HepG2 (cell line): ENCODE measurements around the gene STPG4. TPM values are rescaled to one million over a fixed set of nuclear protein-coding genes. Genes with fewer than 3 reads are reported as not detected.

Experiments used
- AFF4 ChIP-seq: sonication (generic); formaldehyde crosslinking; IDR thresholded peaks from 2 replicates; pipeline ENCODE4 v1.4.0; 2020; ENCODE audit warnings: missing genetic modification reagents
- ATF2 ChIP-seq: sonication (generic); formaldehyde crosslinking; IDR thresholded peaks from 2 replicates; pipeline ENCODE4 v1.4.0; 2020; ENCODE audit warnings: missing genetic modification reagents
- FOXA1 ChIP-seq, 2 experiments: fragments of 450-650 bp in 1 of 2; sonication (generic) in 1 of 2; formaldehyde crosslinking in 1 of 2; IDR thresholded peaks; 2 replicates each; pipeline versions ENCODE4 v1.4.0 to v1.6.1; 2016 to 2020; ENCODE audit warnings: missing genetic modification reagents in 1 of 2
- JUNB ChIP-seq: sonication (generic); formaldehyde crosslinking; IDR thresholded peaks from 2 replicates; pipeline ENCODE4 v1.8.0; 2022; ENCODE audit warnings: missing genetic modification reagents, mild to moderate bottlenecking, borderline replicate concordance
- MBD4 ChIP-seq: IDR thresholded peaks from 2 replicates; pipeline ENCODE4 v1.6.1; 2012; ENCODE audit warnings: low read length, inconsistent platforms, borderline replicate concordance
- PAX8 ChIP-seq: sonication (generic); formaldehyde crosslinking; IDR thresholded peaks from 2 replicates; pipeline ENCODE4 v1.8.0; 2022; ENCODE audit warnings: mild to moderate bottlenecking, missing genetic modification reagents, borderline replicate concordance
- TBX3 ChIP-seq: fragments of 450-650 bp; IDR thresholded peaks from 2 replicates; pipeline ENCODE4 v1.6.1; 2017; ENCODE audit warnings: antibody characterized with exemption, mild to moderate bottlenecking, inconsistent platforms, borderline replicate concordance
- ZFX ChIP-seq: sonication (generic); formaldehyde crosslinking; IDR thresholded peaks from 2 replicates; pipeline ENCODE4 v1.4.0; 2020; ENCODE audit warnings: mild to moderate bottlenecking, low read depth, missing genetic modification reagents, moderate library complexity
- polyA plus RNA-seq, 8 experiments: library from polyadenylated mRNA; depleted of rRNA in 3 of 8; stranded (reverse) in 7 of 8; unstranded in 1 of 8; fragments of >200 nt; fragmentation: Illumina TruSeq in 4 of 8; extraction: Trizol in 4 of 8; gene quantifications; 2 replicates each; pipeline versions ENCODE4 v1.2.1 to v1.2.3, GENCODE V29; 2011 to 2016; ENCODE audit warnings: low read depth in 4 of 8, missing spikeins in 1 of 8, mixed read lengths in 1 of 8; ENCODE audit not compliant: insufficient read depth in 1 of 8
- total RNA-seq, 5 experiments: library from RNA; depleted of rRNA; stranded (reverse); fragments of >200 nt; fragmentation: Illumina TruSeq; extraction: Trizol; gene quantifications; 2 replicates each; pipeline ENCODE4 v1.2.3, GENCODE V29; 2016; ENCODE audit warnings: low read depth in 1 of 5
- TF ChIP-seq, protein P1 (sequence below): sonication (generic); formaldehyde crosslinking; conservative IDR thresholded peaks from 2 replicates; pipeline ENCODE4 v1.4.0; 2020; ENCODE audit warnings: mild to moderate bottlenecking, missing genetic modification reagents, moderate library complexity
- TF ChIP-seq, protein P2 (sequence below): sonication (generic); formaldehyde crosslinking; IDR thresholded peaks from 2 replicates; pipeline ENCODE4 v1.5.0; 2020; ENCODE audit warnings: mild to moderate bottlenecking, missing genetic modification reagents
- TF ChIP-seq, protein P3 (sequence below): sonication (generic); formaldehyde crosslinking; IDR thresholded peaks from 2 replicates; pipeline ENCODE4 v1.5.1; 2020; ENCODE audit warnings: missing genetic modification reagents, mild to moderate bottlenecking, borderline replicate concordance
- TF ChIP-seq, protein P4 (sequence below): sonication (generic); formaldehyde crosslinking; IDR thresholded peaks from 2 replicates; pipeline ENCODE4 v1.4.0; 2020; ENCODE audit warnings: low read depth, mild to moderate bottlenecking, missing genetic modification reagents

STPG4 gene
- total and polyA plus RNA-seq, 2 of the 13 experiments (the other 11 are each of a cell fraction or from before 2014, with no cell fraction given) = 0.11 to 0.15 TPM

- TF ChIP-seq, protein P1, sequence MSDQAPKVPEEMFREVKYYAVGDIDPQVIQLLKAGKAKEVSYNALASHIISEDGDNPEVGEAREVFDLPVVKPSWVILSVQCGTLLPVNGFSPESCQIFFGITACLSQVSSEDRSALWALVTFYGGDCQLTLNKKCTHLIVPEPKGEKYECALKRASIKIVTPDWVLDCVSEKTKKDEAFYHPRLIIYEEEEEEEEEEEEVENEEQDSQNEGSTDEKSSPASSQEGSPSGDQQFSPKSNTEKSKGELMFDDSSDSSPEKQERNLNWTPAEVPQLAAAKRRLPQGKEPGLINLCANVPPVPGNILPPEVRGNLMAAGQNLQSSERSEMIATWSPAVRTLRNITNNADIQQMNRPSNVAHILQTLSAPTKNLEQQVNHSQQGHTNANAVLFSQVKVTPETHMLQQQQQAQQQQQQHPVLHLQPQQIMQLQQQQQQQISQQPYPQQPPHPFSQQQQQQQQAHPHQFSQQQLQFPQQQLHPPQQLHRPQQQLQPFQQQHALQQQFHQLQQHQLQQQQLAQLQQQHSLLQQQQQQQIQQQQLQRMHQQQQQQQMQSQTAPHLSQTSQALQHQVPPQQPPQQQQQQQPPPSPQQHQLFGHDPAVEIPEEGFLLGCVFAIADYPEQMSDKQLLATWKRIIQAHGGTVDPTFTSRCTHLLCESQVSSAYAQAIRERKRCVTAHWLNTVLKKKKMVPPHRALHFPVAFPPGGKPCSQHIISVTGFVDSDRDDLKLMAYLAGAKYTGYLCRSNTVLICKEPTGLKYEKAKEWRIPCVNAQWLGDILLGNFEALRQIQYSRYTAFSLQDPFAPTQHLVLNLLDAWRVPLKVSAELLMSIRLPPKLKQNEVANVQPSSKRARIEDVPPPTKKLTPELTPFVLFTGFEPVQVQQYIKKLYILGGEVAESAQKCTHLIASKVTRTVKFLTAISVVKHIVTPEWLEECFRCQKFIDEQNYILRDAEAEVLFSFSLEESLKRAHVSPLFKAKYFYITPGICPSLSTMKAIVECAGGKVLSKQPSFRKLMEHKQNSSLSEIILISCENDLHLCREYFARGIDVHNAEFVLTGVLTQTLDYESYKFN = peak; percentile 69
- no peak for TF ChIP-seq TBX3
- no peak for TF ChIP-seq FOXA1 (IDR thresholded peaks at IDR 0.05)
- no peak for TF ChIP-seq FOXA1 (CRISPR knock-in tag; IDR thresholded peaks at IDR 0.05)
- TF ChIP-seq JUNB (CRISPR knock-in tag) = no peak
- TF ChIP-seq, protein P2, sequence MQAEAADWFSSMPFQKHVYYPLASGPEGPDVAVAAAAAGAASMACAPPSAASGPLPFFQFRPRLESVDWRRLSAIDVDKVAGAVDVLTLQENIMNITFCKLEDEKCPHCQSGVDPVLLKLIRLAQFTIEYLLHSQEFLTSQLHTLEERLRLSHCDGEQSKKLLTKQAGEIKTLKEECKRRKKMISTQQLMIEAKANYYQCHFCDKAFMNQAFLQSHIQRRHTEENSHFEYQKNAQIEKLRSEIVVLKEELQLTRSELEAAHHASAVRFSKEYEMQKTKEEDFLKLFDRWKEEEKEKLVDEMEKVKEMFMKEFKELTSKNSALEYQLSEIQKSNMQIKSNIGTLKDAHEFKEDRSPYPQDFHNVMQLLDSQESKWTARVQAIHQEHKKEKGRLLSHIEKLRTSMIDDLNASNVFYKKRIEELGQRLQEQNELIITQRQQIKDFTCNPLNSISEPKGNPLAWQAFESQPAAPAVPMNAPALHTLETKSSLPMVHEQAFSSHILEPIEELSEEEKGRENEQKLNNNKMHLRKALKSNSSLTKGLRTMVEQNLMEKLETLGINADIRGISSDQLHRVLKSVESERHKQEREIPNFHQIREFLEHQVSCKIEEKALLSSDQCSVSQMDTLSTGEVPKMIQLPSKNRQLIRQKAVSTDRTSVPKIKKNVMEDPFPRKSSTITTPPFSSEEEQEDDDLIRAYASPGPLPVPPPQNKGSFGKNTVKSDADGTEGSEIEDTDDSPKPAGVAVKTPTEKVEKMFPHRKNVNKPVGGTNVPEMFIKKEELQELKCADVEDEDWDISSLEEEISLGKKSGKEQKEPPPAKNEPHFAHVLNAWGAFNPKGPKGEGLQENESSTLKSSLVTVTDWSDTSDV (CRISPR knock-in tag) = 0 out of 2 replicates have a peak, but pooled peaks have one; percentile 47
- TF ChIP-seq MBD4 = no peak
- TF ChIP-seq, protein P3, sequence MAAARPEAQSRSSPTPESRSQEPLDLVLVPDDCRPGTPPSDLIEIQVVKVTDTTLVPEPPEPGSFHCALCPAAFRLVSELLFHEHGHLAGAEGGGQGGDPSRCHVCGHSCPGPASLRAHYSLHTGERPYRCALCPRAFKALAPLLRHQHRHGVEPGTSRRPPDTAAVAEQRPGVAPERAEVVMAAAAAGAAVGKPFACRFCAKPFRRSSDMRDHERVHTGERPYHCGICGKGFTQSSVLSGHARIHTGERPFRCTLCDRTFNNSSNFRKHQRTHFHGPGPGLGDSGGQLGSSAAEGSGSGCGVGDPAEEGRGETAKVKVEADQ (CRISPR knock-in tag) = no peak
- TF ChIP-seq PAX8 = no peak
- peak; percentile 65; the same call in 1 of the 2 replicates for TF ChIP-seq ZFX (CRISPR knock-in tag)
- TF ChIP-seq AFF4 (CRISPR knock-in tag) = no peak
- TF ChIP-seq, protein P4, sequence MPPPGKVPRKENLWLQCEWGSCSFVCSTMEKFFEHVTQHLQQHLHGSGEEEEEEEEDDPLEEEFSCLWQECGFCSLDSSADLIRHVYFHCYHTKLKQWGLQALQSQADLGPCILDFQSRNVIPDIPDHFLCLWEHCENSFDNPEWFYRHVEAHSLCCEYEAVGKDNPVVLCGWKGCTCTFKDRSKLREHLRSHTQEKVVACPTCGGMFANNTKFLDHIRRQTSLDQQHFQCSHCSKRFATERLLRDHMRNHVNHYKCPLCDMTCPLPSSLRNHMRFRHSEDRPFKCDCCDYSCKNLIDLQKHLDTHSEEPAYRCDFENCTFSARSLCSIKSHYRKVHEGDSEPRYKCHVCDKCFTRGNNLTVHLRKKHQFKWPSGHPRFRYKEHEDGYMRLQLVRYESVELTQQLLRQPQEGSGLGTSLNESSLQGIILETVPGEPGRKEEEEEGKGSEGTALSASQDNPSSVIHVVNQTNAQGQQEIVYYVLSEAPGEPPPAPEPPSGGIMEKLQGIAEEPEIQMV (CRISPR knock-in tag) = 0 out of 2 replicates have a peak, but pooled peaks have one; percentile 28
- TF ChIP-seq ATF2 = no peak
Measured at GRCh38 chr2:47050021-47050760, 104.9 kb downstream of the STPG4 start (continued).
